ENCODE results near the gene KLRC2.
"Not testable (repeated sequence)": the region's sequence is repeated elsewhere in the genome, so short reads cannot be mapped to it uniquely, and the experiment has no call there.

KLRC2 gene

DNA sequence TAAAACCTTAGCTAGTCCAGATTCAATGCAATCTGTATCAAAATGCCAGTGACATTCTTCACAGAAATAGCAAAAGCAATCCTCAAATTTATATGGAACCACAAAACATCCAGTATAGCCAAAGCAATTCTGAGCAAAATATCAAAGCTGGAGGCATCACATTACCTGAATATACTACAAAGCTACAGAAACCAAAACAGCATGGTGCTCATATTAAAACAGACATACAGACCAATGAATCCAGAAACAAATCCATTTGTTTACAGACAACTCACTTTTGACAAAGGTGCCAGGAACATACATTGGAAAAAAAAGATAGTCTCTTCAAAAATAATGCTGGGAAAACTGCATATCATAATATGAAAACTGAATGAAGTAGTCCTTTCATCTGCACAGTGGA is 31.0 kb downstream of the KLRC2 start:
- no peak for DNase-seq

DNA sequence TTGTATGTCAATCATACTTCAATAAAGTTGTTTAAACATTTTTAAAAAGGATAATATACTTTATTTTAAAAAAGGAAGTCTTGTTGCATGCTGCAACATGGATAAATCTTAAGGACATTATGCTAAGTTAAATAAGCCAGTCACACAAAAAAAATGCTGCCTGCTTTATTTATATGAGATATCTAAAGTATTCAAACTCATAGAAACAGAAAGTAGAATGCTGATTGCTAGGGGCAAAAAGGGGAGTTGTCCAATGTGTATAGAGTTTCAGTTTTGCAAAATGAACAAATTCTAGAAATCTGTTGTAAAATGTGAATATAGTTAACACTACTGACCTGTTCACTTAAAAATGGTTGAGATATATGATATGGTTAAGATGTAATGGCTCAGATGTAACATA is 35.0 kb downstream of the KLRC2 start:
- DNase-seq = no peak

DNA sequence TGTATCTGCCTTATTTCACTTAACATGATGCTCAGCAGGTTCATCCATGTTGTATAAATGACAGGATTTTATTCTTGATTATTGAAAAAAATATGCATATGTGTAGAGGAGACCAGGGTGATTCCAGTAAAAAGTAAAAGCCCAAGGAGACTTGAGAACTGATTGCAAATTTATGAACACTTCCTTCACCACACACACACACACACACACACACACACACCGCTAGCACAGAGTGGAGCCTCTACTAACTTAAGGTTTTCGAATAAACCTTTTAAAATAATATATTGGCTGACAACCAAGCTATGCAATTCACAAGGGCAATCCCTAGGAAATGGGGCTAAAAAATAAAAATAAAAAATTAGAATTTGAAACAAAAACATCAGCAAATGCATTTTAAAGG is 37.6 kb downstream of the KLRC2 start:
- DNase-seq = no peak

DNA sequence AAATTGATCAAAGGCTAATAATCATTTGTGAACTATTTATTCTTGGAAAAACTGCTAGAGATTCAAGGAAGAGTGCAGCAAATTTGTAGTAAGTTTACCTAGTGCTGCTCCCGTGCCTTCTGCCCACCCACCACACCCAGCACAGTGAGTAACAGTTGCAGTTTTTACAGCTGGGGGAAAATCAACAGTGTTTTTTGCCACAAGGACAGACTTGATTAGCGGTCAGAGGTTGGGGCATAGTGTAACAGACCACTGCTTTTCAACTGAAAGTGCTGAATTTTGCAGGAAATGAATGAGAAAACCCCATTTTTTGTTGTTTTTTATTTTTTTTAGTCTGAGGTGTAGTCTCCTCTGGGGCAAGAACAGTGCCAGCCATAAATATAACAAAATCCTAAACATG is 38.5 kb downstream of the KLRC2 start:
- no peak for DNase-seq

DNA sequence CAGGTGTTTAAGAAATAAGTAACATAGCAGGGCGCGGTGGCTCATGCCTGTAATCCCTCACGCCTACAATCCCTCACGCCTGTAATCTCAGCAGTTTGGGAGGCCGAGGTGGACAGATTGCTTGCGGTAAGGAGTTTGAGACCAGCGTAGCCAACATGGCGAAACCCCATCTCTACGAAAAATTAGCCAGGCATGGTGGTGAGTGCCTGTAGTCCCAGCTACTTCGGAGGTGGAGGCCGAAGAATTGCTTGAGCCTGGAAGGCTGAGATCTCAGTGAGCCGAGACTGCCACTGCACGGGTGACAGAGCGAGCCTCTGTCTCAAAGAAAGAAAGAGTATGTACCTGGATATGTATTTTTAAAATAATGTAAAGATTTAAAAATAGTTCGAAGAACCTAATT is 39.6 kb downstream of the KLRC2 start:
- DNase-seq = not testable (repeated sequence)

DNA sequence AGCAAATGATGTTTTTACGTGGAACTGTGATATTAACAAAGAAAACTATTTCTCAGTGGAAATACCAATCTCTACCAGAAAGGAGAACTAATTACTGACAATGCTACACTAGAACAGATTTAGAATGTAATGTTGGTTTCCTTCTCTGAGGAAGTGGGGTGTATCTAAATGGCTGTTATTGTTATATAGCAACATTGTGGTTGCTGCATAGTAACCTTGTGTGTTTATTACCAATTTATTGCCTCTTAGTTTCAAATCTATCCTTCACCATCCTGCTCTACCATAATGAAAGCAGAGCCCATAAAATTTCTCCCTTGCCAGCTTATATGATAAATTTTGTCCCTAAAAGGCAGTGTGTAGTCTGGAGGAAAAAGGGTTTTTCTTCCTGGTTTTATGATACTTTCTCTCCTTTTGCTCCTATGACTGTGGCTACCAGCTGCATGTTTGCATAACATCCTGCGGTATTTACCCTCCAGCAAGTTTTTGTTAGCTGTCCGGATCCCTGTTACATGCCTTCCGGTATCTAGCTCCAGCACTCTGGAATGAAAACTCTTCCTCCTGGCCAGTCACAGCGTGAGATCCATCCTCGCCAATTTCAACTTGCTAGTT is 40.3 kb downstream of the KLRC2 start:
- DNase-seq = no peak

DNA sequence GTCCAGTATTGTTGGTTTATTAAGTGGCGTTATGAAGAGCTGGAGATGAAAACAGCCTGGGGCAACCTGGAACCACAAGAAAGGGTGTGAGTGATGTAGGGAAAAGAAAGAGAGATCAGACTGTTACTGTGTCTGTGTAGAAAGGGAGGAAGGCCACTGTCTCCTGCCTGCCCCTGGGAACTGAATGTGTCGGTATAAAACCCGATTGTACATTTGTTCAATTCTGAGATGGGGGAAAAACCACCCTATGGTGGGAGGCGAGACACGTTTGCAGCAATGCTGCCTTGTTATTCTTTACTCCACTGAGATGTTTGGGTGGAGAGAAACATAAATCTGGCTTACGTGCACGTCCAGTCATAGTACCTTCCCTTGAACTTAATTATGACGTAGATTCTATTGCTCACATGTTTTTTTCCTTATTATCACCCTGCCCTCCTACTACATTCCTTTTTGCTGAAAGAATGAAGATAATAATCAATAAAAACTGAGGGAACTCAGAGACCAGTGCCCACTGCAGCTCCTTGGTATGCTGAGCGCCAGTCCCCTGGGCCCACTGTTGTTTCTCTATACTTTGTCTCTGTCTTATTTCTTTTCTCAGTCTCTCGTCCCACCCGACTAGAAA is 41.2 kb downstream of the KLRC2 start:
- not testable (repeated sequence) for DNase-seq

DNA sequence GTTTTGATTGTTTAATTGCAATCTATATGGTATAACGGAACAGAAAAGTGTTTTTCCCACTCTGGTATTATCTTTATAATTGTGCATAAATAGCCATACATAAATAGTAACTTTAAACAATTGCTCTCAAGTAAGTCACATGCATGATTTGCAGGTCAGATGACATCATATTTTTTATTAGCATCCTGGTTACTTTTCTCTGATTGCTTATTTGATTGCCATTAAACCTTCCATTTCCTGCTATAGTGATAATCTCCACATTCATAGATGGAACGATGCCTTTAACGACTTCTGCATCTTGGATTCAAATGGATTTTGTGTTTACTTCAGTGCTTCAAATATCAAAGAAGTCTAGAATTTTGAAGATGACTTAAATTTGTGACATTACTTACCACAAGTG is 42.5 kb downstream of the KLRC2 start:
- DNase-seq = no peak

DNA sequence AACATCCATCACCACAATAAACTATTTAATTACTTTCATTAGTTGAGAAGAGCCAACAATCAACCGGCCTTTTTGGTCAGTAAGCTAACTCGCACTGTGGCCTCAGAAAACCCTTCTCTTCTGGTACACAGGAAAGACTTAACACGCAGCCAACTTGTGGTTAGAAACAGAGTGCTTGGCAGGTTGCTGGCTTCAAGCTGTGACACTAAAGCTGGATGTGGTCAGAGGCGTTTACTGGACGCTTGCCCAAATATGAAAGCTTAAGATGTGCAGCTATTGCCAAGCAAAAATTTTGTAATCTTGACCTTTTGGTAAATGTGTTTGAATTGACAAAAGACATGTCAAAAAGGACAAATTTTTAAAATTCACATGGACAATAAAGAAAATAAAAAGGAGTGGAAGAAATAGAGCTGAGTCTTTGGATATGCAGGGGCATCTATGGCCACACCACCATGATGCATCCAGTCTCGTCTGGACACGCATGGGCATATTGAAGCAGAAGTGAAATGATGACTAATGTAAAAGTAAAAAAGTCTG is 43.3 kb downstream of the KLRC2 start:
- DNase-seq = peak in 1 of 2 donors; percentile 8

DNA sequence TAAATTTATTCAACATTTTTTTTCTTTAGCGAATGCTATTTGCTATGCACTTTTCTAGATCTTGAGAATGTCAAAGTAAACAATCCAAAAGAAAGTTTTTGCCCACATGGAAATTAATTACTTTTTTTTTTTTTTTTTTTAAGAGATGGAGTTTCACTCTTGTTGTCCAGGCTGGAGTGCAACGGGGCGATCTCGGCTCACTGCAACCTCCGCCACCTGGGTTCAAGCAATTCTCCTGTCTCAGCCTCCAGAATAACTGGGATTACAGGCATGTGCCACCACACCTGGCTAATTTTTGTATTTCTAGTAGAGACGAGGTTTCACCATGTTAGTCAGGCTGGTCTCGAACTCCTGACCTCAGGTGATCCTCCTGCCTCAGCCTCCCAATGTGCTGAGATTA is 44.8 kb downstream of the KLRC2 start:
- not testable (repeated sequence) for DNase-seq

DNA sequence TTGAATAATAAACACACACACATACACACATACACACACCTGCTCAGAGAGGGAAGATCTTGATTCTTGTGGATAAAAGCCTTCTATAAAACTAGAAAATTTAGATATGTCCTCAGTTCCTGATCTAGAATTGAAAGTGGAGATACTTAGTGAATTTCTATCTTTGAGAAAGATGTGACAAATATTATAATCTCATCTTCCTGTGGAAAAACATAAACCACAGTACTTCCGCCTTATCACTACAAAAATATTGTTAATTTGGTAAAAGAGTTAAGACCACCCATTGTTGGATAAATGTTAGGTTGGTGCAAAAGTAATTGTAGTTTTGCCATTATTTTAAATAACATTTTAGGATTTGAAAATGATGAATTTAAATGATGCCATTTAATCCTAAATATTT is 45.9 kb downstream of the KLRC2 start, which contains the start of gene KLRK1:
Gene KLRK1, minus strand, starts transcription at position 138 of the 400 bp plus-strand sequence. CDS start 1,231 bp downstream, outside the sequence.
- DNase-seq = no peak

DNA sequence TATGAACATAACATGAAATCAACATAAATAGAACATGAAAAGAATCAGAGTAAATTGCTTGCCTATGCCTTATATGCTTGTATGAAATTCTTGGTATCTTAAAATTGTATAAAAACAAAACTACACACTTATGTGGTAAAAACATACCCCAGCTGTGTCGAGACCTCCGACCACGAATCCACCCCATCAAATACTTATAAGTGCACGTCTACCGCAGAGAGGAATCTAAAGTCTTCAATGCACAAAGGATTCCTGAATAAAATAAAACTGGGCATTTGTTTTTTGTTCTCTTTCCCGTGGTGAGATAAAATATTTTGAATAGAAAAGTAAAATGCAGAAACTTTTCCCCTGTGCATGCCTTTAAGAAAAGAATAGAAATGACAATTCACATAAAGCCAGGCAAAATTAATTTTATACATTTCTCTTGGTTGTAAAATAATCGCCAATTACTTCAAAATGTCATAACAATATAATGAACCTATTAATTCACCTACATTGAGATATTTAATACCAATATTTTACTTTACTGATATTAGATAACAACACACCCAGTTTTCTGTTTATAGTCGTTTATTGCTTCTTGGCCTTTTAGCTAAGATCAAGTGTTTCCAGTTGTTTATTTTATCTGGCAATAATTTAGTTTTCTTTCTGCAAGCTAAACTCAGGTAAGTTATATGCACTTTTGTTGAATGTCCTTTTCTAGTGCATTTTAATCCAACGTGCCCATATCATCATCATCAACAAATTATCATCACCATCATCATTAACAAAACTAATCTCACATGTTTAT is 47.0 kb downstream of the KLRC2 start:
- no peak for DNase-seq

DNA sequence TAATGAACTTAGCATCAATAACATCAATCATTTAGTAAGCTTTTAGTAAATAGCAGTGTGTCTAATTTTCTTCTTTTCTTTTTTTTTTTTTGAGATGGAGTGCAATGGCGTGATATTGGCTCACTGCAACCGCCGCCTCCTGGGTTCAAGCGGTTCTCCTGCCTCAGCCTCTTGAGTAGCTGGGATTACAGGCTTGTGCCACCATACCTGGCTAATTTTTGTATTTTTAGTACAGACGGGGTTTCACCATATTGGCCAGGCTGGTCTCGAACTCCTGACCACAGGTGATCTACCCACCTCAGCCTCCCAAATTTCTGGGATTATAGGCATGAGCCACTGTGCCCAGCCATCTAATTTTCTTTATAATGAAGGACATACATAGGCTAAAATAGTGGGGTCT is 48.3 kb downstream of the KLRC2 start:
- not testable (repeated sequence) for DNase-seq

DNA sequence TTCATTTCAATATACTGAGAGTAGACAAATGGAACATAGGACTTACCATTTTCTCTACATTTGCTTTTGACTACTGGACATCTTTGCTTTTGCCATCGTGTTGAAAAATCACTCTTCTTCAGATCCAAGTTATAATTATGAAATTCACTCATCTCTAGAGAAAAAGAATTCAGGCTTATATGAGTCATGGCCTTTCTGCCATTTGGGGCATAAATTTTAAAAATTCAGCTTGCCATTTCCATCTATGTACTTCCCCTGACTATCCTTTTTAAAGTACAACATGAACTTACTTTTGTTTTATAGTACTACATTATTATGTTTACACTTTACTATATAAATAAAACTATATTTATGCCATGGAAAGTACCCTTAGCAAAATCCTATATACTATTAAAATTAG is 49.0 kb downstream of the KLRC2 start:
- no peak for DNase-seq

DNA sequence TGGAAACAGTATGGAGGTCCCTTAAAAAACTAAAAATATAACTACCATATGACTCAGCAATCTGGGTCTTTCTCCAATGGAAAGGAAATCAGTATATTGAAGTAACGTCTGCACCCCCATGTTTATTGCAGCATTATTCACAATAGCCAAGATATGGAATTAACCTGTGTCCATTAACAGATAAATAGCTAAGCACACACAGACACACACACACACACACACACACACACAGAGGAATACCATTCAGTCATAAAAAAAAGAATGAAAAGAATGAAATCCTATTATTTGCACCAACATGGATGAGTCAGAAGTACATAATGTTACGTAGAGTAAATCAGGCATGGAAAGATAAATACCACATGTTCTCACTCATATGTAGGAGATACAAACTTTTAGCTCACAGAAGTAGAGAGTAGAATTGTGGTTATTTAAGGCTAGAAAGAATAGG is 50.6 kb downstream of the KLRC2 start:
- DNase-seq = no peak

DNA sequence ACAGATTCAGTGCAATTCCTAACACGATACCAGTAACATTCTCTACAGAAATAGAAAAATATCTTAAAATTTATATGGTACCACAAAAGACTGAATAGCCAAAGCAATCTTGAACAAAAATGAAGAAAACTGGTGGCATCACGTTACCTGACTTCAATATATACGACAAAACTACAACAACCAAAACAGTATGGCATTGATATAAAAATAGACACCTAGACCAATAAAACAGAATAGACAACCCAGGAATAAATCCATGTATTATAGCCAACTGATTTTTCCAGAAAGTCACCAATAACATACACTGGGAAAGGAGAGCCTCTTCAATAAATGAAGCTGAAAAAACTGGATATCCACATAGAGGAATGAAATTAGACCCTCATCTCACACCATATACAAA is 51.6 kb downstream of the KLRC2 start:
- no peak for DNase-seq

DNA sequence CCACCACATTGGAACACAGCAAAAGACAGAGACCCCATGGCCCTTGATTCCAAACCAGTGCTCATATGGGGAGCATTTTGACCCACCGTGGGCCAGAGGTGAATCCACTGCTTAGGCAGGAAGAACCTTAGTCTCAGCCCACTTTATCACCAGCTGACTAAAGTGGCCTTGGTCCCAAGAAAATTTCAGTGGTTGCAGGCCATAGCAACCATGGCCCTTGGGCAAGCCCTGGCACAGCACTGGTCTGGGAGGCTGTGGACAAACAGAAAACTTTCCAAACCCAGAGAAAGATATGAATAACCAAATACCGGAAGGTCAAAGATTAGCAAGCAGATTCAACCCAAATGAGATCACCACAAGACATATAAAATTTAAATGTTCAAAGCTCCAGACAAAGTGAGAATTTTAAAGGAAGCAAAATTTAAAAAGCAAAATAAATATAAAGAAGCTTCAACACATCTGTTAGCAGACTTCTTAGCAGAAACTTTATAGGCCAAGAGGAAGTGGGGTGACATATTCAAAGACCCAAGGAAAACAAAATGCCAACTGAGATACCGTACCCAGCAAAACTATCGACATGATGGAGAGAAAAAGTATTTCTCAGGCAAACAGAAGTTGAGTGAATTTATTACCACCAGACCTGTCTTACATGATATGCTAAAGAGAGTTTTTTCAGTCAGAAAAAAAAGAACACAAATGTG is 53.7 kb downstream of the KLRC2 start:
- no peak for DNase-seq
